Adrenal gland (tissue), 12 donors: ENCODE results near the gene S100A9. TPM values are rescaled to one million over a fixed set of nuclear protein-coding genes. Genes with fewer than 3 reads are reported as not detected.

ENCODE experiments used
- DNase-seq, 7 donors: peaks; one replicate each; pipeline ENCODE4 v3.0.0-alpha.2; 2019 to 2020
- H3K27ac ChIP-seq, 5 donors: fragments of 200-600 bp; sonication (generic) in 4 of 5; 1 replicate in 3 of 5; 2 replicates in 2 of 5; pipeline versions ENCODE4 v1.5.1 to v1.8.0; 2016 to 2020; ENCODE audit warnings: mild to moderate bottlenecking in 1 of 5
- H3K27me3 ChIP-seq: fragments of 200-600 bp; 2 replicates; pipeline ENCODE4 v1.8.0; 2021
- H3K36me3 ChIP-seq, 2 donors: fragments of 200-600 bp; replicated peaks in 1 of 2; 1 replicate in 1 of 2; 2 replicates in 1 of 2; pipeline versions ENCODE4 v1.5.1 to v1.8.0; 2018 to 2022
- H3K4me1 ChIP-seq, 2 donors: fragments of 200-600 bp; replicated peaks in 1 of 2; 1 replicate in 1 of 2; 2 replicates in 1 of 2; pipeline versions ENCODE4 v1.5.1 to v1.8.0; 2018 to 2021
- H3K4me3 ChIP-seq, 4 donors: fragments of 200-600 bp; sonication (generic) in 3 of 4; one replicate each; pipeline ENCODE4 v1.5.1; 2016 to 2018
- H3K9me3 ChIP-seq, 3 donors: fragments of 200-600 bp; sonication (generic) in 1 of 3; replicated peaks in 1 of 3; 1 replicate in 2 of 3; 2 replicates in 1 of 3; pipeline versions ENCODE4 v1.5.1 to v1.8.0; 2016 to 2021
- POLR2A ChIP-seq, 2 donors: fragments of 450-650 bp; IDR thresholded peaks; one replicate each; pipeline ENCODE4 v1.6.1; 2017; ENCODE audit warnings: antibody characterized with exemption in 2 of 2, mild to moderate bottlenecking in 2 of 2, moderate library complexity in 1 of 2
- WGBS, 4 donors: extraction: QIAGEN DNeasy Blood & Tissue Kit in 2 of 4; methylation state at CpG; one replicate each; pipeline versions ENCODE4 v1.1.5 to v1.1.7; 2013 to 2017; 5-methylcytosine and 5-hydroxymethylcytosine counted together
- intact Hi-C, 2 donors: fragments of 100-400 bp; cut with DNase I; formaldehyde crosslinking; loops; one replicate each; pipeline versions ENCODE4 v1.14.1 to v1.15.0; 2022 to 2023
- polyA plus RNA-seq, 3 donors: library from polyadenylated mRNA; stranded (reverse); fragments of 200-250 nt in 2 of 3; fragments of 350-450 nt in 1 of 3; fragmentation: Illumina TruSeq in 1 of 3; extraction: RNeasy Lipid Tissue Mini Kit (QIAGEN cat#74804) in 1 of 3; gene quantifications; one replicate each; pipeline ENCODE4 v1.2.3, GENCODE V29; 2013 to 2014
- total RNA-seq, 9 donors: library from RNA; depleted of rRNA in 4 of 9; stranded (reverse); fragments of >200 nt in 4 of 9; fragments of 120-200 nt in 1 of 9; fragmentation: NEBNext Ultra II Directional in 1 of 9; extraction: Animal tissue kit (Norgen Biotek cat#: 25700) in 1 of 9; gene quantifications; one replicate each; pipeline versions ENCODE4 v1.1.0 to v1.2.4, GENCODE V29; 2013 to 2023
- TF ChIP-seq, protein P1 (sequence below), 6 experiments: fragments of 450-650 bp in 4 of 6; fragments of 200-600 bp in 2 of 6; sonication (generic) in 1 of 6; IDR thresholded peaks; 1 replicate in 5 of 6; 2 replicates in 1 of 6; pipeline versions ENCODE4 v1.5.1 to v1.8.0; 2016 to 2021; ENCODE audit warnings: antibody characterized with exemption in 6 of 6, mild to moderate bottlenecking in 2 of 6, moderate library complexity in 1 of 6
- donor health status: healthy with polysubstance abuse.
- donor health status: Bipolar disorder and iron deficiency.
- donor health status: DM: yes; HTN: yes; CAD: no.
- donor health status: DM: no; HTN: no; CAD: no.
- donor health status: DM: no; HTN: no; CAD: no.
- donor health status: DM: yes; HTN: yes; CAD: no.

The S100A9 gene
- total and polyA plus RNA-seq, 12 donors = 30.6 to 544 (median 158) TPM

DNA sequence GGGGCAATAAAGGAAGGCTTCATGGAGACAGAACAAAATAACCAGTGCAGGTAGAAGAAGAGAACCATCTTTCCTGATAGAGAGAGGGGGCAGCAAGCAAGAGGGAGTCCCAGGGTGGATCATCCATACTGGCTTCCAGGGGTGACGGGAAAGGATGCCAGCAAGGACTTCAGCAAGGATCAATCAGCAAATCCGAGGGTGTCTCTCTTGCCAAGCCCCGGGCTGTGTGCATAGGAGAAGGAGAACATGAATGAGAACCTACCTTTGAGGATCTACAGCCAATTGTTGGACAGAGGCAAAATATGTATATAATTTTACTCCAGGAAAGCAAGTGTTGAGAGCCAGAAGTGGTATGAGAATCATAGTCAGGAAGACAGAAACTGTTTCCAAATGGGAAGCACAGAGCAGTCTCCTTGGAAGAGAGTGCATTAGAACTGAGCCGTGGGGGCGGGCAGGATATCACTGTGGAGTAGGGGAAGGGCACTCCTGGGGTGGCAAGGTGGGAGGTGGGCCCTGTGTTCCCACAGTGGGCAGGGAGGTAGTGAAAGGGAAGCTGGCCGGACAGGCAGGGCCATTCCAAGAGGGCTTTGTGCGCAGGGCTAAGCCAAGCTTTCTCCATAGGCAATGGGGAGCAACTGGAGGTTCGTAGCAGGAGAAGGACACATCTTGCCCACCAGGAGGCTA lies 1.1 kb upstream of the S100A9 start:
- Histone ChIP-seq H3K4me1 (no peaks in the 10 kb centered on the region), H3K36me3 (no peaks in the 10 kb centered on the region), H3K27me3 (peaks cover 8% of the 10 kb centered on the region), H3K27ac (no peak overlapping the region), H3K4me3 (no peak overlapping the region), H3K9me3 (no peaks in the 10 kb centered on the region)
- intact Hi-C loops = no loop called here
- WGBS, 4 donors = 78 to 85% (median 84%) methylated on average over 8 of the region's 8 CpGs
- DNase-seq = peak in 2 of 7 donors; percentile 11 to 24
- TF ChIP-seq, protein P1, sequence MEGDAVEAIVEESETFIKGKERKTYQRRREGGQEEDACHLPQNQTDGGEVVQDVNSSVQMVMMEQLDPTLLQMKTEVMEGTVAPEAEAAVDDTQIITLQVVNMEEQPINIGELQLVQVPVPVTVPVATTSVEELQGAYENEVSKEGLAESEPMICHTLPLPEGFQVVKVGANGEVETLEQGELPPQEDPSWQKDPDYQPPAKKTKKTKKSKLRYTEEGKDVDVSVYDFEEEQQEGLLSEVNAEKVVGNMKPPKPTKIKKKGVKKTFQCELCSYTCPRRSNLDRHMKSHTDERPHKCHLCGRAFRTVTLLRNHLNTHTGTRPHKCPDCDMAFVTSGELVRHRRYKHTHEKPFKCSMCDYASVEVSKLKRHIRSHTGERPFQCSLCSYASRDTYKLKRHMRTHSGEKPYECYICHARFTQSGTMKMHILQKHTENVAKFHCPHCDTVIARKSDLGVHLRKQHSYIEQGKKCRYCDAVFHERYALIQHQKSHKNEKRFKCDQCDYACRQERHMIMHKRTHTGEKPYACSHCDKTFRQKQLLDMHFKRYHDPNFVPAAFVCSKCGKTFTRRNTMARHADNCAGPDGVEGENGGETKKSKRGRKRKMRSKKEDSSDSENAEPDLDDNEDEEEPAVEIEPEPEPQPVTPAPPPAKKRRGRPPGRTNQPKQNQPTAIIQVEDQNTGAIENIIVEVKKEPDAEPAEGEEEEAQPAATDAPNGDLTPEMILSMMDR (IDR thresholded peaks at IDR 0.05) = no peak
- TF ChIP-seq POLR2A (IDR thresholded peaks at IDR 0.05) = no peak

DNA sequence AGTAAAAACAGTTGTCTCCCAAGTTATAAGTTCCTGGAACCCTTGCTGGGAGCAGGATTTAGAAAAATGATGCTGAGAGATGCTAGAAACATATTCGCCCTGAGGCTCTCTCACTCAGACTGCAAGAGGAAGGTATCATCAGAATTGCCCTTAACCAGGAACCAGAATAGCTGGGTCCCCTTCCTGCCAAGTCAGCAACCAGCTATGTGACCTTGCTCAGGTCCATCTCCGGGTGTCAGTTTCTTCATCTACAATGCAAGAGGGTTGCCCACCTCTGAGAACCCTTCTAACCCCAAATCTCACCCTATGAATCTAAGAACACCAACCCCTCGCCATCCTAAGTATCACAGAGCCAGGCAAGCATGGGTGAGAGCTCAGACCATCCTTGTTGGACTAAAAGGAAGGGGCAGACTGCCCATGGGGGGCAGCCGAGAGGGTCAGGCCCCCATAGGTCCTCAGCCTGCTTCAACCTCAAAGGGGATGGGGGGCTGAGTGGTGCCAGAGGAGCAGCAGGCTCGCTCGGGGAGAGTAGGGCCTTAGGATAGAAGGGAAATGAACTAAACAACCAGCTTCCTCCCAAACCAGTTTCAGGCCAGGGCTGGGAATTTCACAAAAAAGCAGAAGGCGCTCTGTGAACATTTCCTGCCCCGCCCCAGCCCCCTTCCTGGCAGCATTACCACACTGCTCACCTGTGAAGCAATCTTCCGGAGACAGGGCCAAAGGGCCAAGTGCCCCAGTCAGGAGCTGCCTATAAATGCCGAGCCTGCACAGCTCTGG lies 390 bp upstream of the S100A9 start:
- no peak overlapping the region for H3K4me3 ChIP-seq
- intact Hi-C loops = no loop called here
- H3K9me3 ChIP-seq = no peaks in the 10 kb centered on the region
- no peaks in the 10 kb centered on the region for H3K36me3 ChIP-seq
- peak overlapping the region in 3 of 5 donors; percentile 28 to 82 (median 56) for H3K27ac ChIP-seq
- DNase-seq = peak; percentile 7 to 80 (median 63)
- TF ChIP-seq, protein P1 (IDR thresholded peaks at IDR 0.05) = no peak
- no peak for TF ChIP-seq POLR2A (IDR thresholded peaks at IDR 0.05)
- no peaks in the 10 kb centered on the region for H3K4me1 ChIP-seq
- 43 to 73% (median 61%) methylated on average over 8 to 10 of the region's 10 CpGs for WGBS, 4 donors
- peaks cover 2% of the 10 kb centered on the region for H3K27me3 ChIP-seq

DNA sequence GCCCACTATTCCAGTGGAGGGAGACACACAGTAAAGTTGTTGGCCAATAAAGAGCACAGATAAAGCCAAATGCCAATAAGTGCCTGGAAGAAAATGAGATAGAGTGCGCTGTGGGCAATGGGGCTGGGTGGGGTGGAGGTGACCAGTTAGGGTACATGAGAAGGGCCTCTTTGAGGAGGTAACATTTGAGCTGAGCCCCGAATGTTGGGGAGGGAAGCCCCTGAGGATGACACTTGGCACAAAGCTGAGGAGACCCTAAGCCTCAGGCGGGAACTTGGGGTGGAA lies 979 bp downstream of the S100A9 start:
- Histone ChIP-seq H3K9me3 (no peaks in the 10 kb centered on the region), H3K27me3 (peaks cover 1% of the 10 kb centered on the region), H3K27ac (peak overlapping the region in 3 of 5 donors; percentile 19 to 82 (median 56)), H3K4me1 (no peaks in the 10 kb centered on the region), H3K36me3 (no peaks in the 10 kb centered on the region), H3K4me3 (peak overlapping the region in 1 of 4 donors; percentile 36)
- peak in 2 of 7 donors; percentile 7 to 20 for DNase-seq
- intact Hi-C loops = no loop called here
- TF ChIP-seq POLR2A (IDR thresholded peaks at IDR 0.05) = no peak
- TF ChIP-seq, protein P1 (IDR thresholded peaks at IDR 0.05) = no peak
- 89% methylated on average over 3 of the region's 3 CpGs for WGBS, 4 donors

DNA sequence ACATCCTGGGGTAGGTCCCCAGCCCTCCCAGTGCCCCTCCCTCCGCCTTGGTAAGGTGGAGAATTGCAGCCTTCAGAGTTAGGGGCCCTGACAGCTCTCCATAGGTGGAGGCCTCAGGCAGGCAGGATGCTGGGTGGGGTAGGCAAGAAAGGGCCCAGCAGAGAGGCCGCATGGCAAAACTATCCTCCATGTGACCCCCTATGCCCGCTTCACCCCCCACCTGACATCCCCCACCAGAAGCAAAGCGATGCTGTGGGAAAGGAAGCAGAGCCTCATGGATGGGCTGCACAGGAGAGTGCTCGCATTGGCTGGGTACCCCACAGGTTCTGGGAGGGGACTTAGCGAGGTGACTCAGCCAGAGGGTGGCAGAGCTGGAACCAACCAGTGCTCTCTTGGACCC lies 1.6 kb downstream of the S100A9 start:
- Histone ChIP-seq H3K9me3 (no peaks in the 10 kb centered on the region), H3K36me3 (no peaks in the 10 kb centered on the region), H3K27me3 (no peaks in the 10 kb centered on the region), H3K4me3 (no peak overlapping the region), H3K27ac (no peak overlapping the region), H3K4me1 (no peaks in the 10 kb centered on the region)
- TF ChIP-seq, protein P1 (IDR thresholded peaks at IDR 0.05) = no peak
- TF ChIP-seq POLR2A (IDR thresholded peaks at IDR 0.05) = no peak
- intact Hi-C loops = no loop called here
- WGBS, 4 donors = 71 to 89% (median 88%) methylated on average over 5 to 6 of the region's 6 CpGs
- DNase-seq = peak in 1 of 7 donors; percentile 39
